Mesenchymal stem cell (in vitro differentiated cells and primary cell): Measurements from ENCODE around the gene SYTL4.

Experiments
- DNase-seq: peaks from one replicate; pipeline ENCODE4 v3.0.0-alpha.2; 2013
- H2AFZ ChIP-seq: one replicate; pipeline ENCODE4 v1.6.1; 2013; ENCODE audit warnings: low read depth, mild to moderate bottlenecking, control low read depth, inconsistent platforms, low read length, moderate library complexity
- H2AK5ac ChIP-seq: 2 replicates; pipeline ENCODE4 v1.6.1; 2013; ENCODE audit warnings: low read length, moderate library complexity, mild to moderate bottlenecking, inconsistent platforms; ENCODE audit not compliant: severe bottlenecking
- H2BK120ac ChIP-seq: one replicate; pipeline ENCODE4 v1.6.1; 2013; ENCODE audit warnings: low read depth, mild to moderate bottlenecking, inconsistent platforms, low read length, moderate library complexity
- H2BK12ac ChIP-seq, 2 experiments: one replicate each; pipeline ENCODE4 v1.6.1; 2013; ENCODE audit warnings: inconsistent platforms in 2 of 2, low read length in 2 of 2, mild to moderate bottlenecking in 2 of 2, moderate library complexity in 2 of 2, control low read depth in 1 of 2
- H2BK15ac ChIP-seq: one replicate; pipeline ENCODE4 v1.6.1; 2013; ENCODE audit warnings: mild to moderate bottlenecking, low read depth, inconsistent platforms; ENCODE audit not compliant: poor library complexity, severe bottlenecking
- H2BK5ac ChIP-seq: 2 replicates; pipeline ENCODE4 v1.6.1; 2013; ENCODE audit warnings: low read depth, mild to moderate bottlenecking, low read length, control low read depth, inconsistent platforms; ENCODE audit not compliant: poor library complexity, severe bottlenecking
- H3K14ac ChIP-seq, 2 experiments: one replicate each; pipeline ENCODE4 v1.6.1; 2013; ENCODE audit warnings: inconsistent platforms in 2 of 2, low read length in 2 of 2, control low read depth in 1 of 2, mild to moderate bottlenecking in 1 of 2, moderate library complexity in 1 of 2
- H3K18ac ChIP-seq, 2 experiments: one replicate each; pipeline ENCODE4 v1.6.1; 2013; ENCODE audit warnings: inconsistent platforms in 2 of 2, low read length in 2 of 2, control low read depth in 1 of 2, low read depth in 1 of 2, mild to moderate bottlenecking in 1 of 2
- H3K23ac ChIP-seq, 2 experiments: one replicate each; pipeline ENCODE4 v1.6.1; 2013; ENCODE audit warnings: inconsistent platforms in 2 of 2, low read length in 2 of 2, mild to moderate bottlenecking in 2 of 2, moderate library complexity in 2 of 2, control low read depth in 1 of 2
- H3K27ac ChIP-seq: 2 replicates; pipeline ENCODE4 v1.5.1; 2013; ENCODE audit warnings: mild to moderate bottlenecking, moderate library complexity, low read length, control low read depth, inconsistent platforms; ENCODE audit not compliant: poor library complexity, severe bottlenecking
- H3K27me3 ChIP-seq, 2 experiments: 2 replicates each; pipeline versions ENCODE4 v1.6.1 to v1.7.0; 2013; ENCODE audit warnings: low read length in 2 of 2, mild to moderate bottlenecking in 2 of 2, moderate library complexity in 2 of 2, control low read depth in 1 of 2, inconsistent platforms in 1 of 2; ENCODE audit not compliant: control insufficient read depth in 1 of 2, insufficient read depth in 1 of 2
- H3K36me3 ChIP-seq, 2 experiments: 2 replicates each; pipeline versions ENCODE4 v1.6.1 to v1.7.0; 2013; ENCODE audit warnings: low read length in 2 of 2, control low read depth in 1 of 2, inconsistent platforms in 1 of 2, low read depth in 1 of 2, mild to moderate bottlenecking in 1 of 2; ENCODE audit not compliant: insufficient read depth in 2 of 2, control insufficient read depth in 1 of 2
- H3K4ac ChIP-seq, 2 experiments: one replicate each; pipeline ENCODE4 v1.6.1; 2013; ENCODE audit warnings: inconsistent platforms in 2 of 2, low read length in 2 of 2, mild to moderate bottlenecking in 2 of 2, moderate library complexity in 2 of 2, control low read depth in 1 of 2, low read depth in 1 of 2
- H3K4me1 ChIP-seq: 2 replicates; pipeline ENCODE4 v1.6.1; 2013; ENCODE audit warnings: low read depth, low read length, control low read depth; ENCODE audit not compliant: control insufficient read depth, insufficient read depth
- H3K4me2 ChIP-seq: 2 replicates; pipeline ENCODE4 v1.6.1; 2013; ENCODE audit warnings: low read length, mild to moderate bottlenecking, inconsistent platforms; ENCODE audit not compliant: poor library complexity, severe bottlenecking
- H3K4me3 ChIP-seq, 2 experiments: 2 replicates each; pipeline versions ENCODE4 v1.5.1 to v1.7.0; 2013; ENCODE audit warnings: low read length in 2 of 2, mild to moderate bottlenecking in 2 of 2, control low read depth in 1 of 2, low read depth in 1 of 2; ENCODE audit not compliant: insufficient read depth in 1 of 2
- H3K79me1 ChIP-seq: replicated peaks from 2 replicates; pipeline ENCODE4 v1.6.1; 2013; ENCODE audit warnings: mild to moderate bottlenecking, control low read depth, low read length, inconsistent platforms; ENCODE audit not compliant: poor library complexity, severe bottlenecking
- H3K9ac ChIP-seq: 2 replicates; pipeline ENCODE4 v1.7.0; 2013; ENCODE audit warnings: mild to moderate bottlenecking, low read length, moderate library complexity
- H3K9me3 ChIP-seq: 2 replicates; pipeline ENCODE4 v1.7.0; 2013; ENCODE audit warnings: mild to moderate bottlenecking, low read length; ENCODE audit not compliant: control insufficient read depth
- H4K8ac ChIP-seq: one replicate; pipeline ENCODE4 v1.6.1; 2013; ENCODE audit warnings: inconsistent platforms, mild to moderate bottlenecking, low read length, moderate library complexity
- H4K91ac ChIP-seq: one replicate; pipeline ENCODE4 v1.6.1; 2013; ENCODE audit warnings: mild to moderate bottlenecking, low read length, inconsistent platforms
- WGBS: methylation state at CpG from one replicate; pipeline ENCODE4 v1.1.7; 2013; ENCODE audit warnings: mixed read lengths; 5-methylcytosine and 5-hydroxymethylcytosine counted together

Gene SYTL4

DNA sequence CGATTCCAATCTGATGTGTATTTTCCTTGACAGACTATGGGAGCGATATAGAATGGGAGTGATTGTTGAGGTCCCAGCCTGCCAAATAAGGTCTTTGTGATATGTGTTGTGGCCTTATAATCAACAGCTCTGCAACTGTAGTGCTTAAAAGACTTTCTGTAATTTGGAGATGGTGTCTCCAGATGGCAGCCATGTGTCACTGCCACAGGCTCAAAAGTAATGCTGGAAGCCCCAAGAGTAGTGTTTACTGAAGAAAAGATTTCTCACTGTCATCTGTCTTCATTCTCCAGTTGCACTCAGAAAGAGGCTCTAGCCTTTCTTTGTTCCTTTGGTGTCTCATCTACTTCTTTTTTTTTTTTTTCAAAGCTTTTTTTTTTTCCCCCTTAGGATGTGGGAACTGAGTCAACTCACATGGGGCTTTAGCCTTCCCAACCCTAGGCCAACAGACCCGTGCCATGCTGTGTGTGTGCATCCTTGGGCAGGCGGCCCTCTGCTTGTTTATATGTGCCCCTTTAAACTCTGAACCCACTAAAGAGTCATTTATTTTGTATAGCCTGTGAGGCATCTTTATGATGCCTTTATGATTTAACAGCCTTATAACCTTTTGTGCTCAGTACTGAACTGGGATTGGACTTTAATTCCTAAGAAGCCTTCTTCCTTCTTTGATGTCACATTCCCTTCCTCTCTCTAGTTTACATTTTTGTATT is 72.3 kb downstream of the SYTL4 start:
- Histone ChIP-seq H3K9me3 (no peaks in the 10 kb centered on the region), H3K4me2 (no peak overlapping the region), H2BK5ac (no peak overlapping the region), H3K27ac (no peak overlapping the region), H2AFZ (no peak overlapping the region), H3K23ac (no peak overlapping the region), H4K8ac (no peak overlapping the region), H3K14ac (no peak overlapping the region), H3K4ac (no peak overlapping the region), H4K91ac (no peak overlapping the region), H2BK12ac (no peak overlapping the region), H3K79me1 (peaks cover 5% of the 10 kb centered on the region), H2BK120ac (no peak overlapping the region), H3K27me3 (peaks cover 0 to 22% of the 10 kb centered on the region in 2 experiments), H3K18ac (no peak overlapping the region), H2BK15ac (no peak overlapping the region), H3K36me3 (peaks cover 10 to 45% of the 10 kb centered on the region in 2 experiments), H3K9ac (peak overlapping the region; percentile 54), H3K4me3 (peak overlapping the region in 1 of 2 experiments; percentile 28), H3K4me1 (no peaks in the 10 kb centered on the region), H2AK5ac (no peak overlapping the region)
- WGBS = 77% methylated on average over 3 of the region's 4 CpGs
- peak; percentile 53 for DNase-seq

DNA sequence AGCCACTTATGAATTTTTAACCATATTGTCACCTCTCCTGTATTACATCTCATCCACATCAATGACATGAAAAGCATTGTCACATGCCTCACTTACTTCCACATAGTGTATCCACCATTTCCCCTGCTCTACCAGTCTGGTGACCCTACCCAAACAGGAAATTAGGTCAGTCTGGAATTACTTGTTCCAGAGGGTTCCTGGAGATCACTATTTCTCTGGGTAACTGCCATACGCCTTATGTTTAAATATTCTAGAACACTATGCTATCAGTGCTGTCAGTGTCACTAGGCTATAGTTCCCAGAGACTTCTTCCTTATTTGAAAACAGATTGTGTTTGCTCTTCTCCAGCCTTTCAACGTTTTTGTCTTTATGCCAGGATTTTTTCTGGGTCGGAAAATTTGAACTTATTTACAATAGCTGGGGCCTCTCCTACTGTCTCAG is 73.0 kb downstream of the SYTL4 start:
- no peak overlapping the region for H2BK15ac ChIP-seq
- H3K4me2 ChIP-seq = no peak overlapping the region
- H3K4ac ChIP-seq = no peak overlapping the region
- H3K79me1 ChIP-seq = peaks cover 5% of the 10 kb centered on the region
- peak; percentile 27 for DNase-seq
- H3K27me3 ChIP-seq = peaks cover 0 to 22% of the 10 kb centered on the region in 2 experiments
- WGBS = 39% methylated on average over 3 of the region's 3 CpGs
- H3K36me3 ChIP-seq = peaks cover 9 to 41% of the 10 kb centered on the region in 2 experiments
- H3K14ac ChIP-seq = no peak overlapping the region
- peak overlapping the region in 1 of 2 experiments; percentile 12 for H3K18ac ChIP-seq
- no peak overlapping the region for H2AFZ ChIP-seq
- no peak overlapping the region for H3K27ac ChIP-seq
- H3K9me3 ChIP-seq = no peaks in the 10 kb centered on the region
- no peak overlapping the region for H2BK120ac ChIP-seq
- H4K91ac ChIP-seq = no peak overlapping the region
- no peak overlapping the region for H2AK5ac ChIP-seq
- peak overlapping the region in 1 of 2 experiments; percentile 28 for H3K4me3 ChIP-seq
- no peaks in the 10 kb centered on the region for H3K4me1 ChIP-seq
- no peak overlapping the region for H2BK5ac ChIP-seq
- peak overlapping the region; percentile 54 for H3K9ac ChIP-seq
- H4K8ac ChIP-seq = no peak overlapping the region
- no peak overlapping the region for H2BK12ac ChIP-seq
- no peak overlapping the region for H3K23ac ChIP-seq

DNA sequence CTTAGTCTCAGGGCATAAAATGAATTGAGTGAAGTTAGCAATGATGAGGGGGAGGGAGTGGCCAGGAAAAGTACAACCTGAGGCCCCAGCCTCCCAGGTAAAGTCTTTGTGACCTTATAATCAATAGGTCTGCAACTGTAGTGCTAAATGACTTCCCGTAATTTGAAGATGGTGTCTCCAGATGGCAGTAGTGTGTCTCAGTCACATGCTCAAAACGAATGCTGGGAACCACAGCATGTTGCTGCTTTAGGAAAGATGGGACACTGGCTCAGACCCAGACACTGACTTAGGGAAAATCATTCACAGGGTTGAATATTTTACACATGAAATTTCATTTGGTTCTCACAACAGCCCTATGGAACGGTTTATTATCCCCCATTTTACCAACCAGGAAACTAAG is 77.7 kb downstream of the SYTL4 start:
- H2BK15ac ChIP-seq = no peak overlapping the region
- no peak overlapping the region for H3K23ac ChIP-seq
- no peak overlapping the region for H2AK5ac ChIP-seq
- no peak overlapping the region for H2BK5ac ChIP-seq
- peak overlapping the region in 1 of 2 experiments; percentile 33 for H3K18ac ChIP-seq
- H3K9ac ChIP-seq = peak overlapping the region; percentile 15
- DNase-seq = peak; percentile 63
- H3K27me3 ChIP-seq = peaks cover 0 to 2% of the 10 kb centered on the region in 2 experiments
- no peak overlapping the region for H2BK12ac ChIP-seq
- peaks cover 6% of the 10 kb centered on the region for H3K4me1 ChIP-seq
- no peak overlapping the region for H2AFZ ChIP-seq
- no peak overlapping the region for H3K4me3 ChIP-seq
- no peak overlapping the region for H3K27ac ChIP-seq
- no peak overlapping the region for H4K8ac ChIP-seq
- H4K91ac ChIP-seq = no peak overlapping the region
- H3K4ac ChIP-seq = no peak overlapping the region
- no peaks in the 10 kb centered on the region for H3K79me1 ChIP-seq
- no peaks in the 10 kb centered on the region for H3K9me3 ChIP-seq
- WGBS = 28% methylated on average over 3 of the region's 3 CpGs
- H2BK120ac ChIP-seq = no peak overlapping the region
- no peak overlapping the region for H3K4me2 ChIP-seq
- peaks cover 0 to 46% of the 10 kb centered on the region in 2 experiments for H3K36me3 ChIP-seq
- H3K14ac ChIP-seq = no peak overlapping the region

DNA sequence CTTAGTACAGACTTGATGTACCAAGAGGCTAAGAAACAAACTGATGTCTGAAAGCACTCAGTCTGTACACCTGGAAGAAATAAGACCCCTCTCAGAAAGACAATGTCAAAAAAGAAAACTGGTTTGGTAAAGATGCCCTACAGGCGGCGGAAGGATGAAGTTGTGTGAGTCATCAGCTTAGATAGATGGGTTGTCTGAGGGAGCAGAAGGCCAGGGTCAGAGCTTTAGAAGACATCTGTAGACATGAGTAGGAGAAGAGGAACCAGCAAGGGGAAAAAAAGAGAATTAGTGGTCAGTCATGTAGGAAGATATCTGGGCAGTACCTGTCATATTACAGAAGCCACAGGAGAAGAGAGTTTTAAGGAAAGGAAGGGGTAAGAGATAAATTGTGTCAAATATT is 79.7 kb downstream of the SYTL4 start:
- H3K9me3 ChIP-seq = no peaks in the 10 kb centered on the region
- H3K36me3 ChIP-seq = peaks cover 0 to 46% of the 10 kb centered on the region in 2 experiments
- peaks cover 6% of the 10 kb centered on the region for H3K4me1 ChIP-seq
- H3K27ac ChIP-seq = no peak overlapping the region
- no peak overlapping the region for H4K8ac ChIP-seq
- no peak overlapping the region for H3K9ac ChIP-seq
- no peak overlapping the region for H3K14ac ChIP-seq
- H3K18ac ChIP-seq = no peak overlapping the region
- no peak overlapping the region for H2AFZ ChIP-seq
- H2BK12ac ChIP-seq = no peak overlapping the region
- no peak overlapping the region for H3K4me2 ChIP-seq
- H2BK15ac ChIP-seq = no peak overlapping the region
- no peaks in the 10 kb centered on the region for H3K79me1 ChIP-seq
- no peak overlapping the region for H3K4ac ChIP-seq
- 35% methylated on average over 2 of the region's 2 CpGs for WGBS
- no peak overlapping the region for H3K23ac ChIP-seq
- H4K91ac ChIP-seq = no peak overlapping the region
- H2BK120ac ChIP-seq = no peak overlapping the region
- H2AK5ac ChIP-seq = no peak overlapping the region
- H3K4me3 ChIP-seq = no peak overlapping the region
- peaks cover 0 to 2% of the 10 kb centered on the region in 2 experiments for H3K27me3 ChIP-seq
- DNase-seq = peak; percentile 51
- no peak overlapping the region for H2BK5ac ChIP-seq
